ENCODE measurements around the gene HNRNPL. TPM values are rescaled to one million over a fixed set of nuclear protein-coding genes. Genes with fewer than 3 reads are reported as not detected.
"Not testable (repeated sequence)": the region's sequence is repeated elsewhere in the genome, so short reads cannot be mapped to it uniquely, and the experiment has no call there.

The HNRNPL gene
- polyA plus RNA-seq, 1 donor from 2014 or later: 315 TPM

DNA sequence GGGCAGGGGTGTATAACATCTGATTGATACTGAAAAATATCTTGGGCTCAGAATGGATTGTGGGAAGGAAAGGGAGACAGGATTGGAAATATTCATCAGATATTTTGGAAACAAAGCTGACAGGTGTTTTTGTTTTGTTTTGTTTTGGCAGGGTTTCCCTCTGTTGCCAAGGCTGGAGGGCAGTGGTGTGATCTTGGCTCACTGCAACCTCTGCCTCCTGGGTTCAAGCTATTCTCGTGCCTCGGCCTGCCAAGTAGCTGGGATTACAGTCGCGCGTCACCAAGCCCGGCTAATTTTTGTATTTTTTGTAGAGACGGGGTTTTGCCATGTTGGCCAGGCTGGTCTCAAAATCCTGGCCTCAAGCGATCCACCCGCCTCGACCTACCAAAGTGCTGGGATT lies 23.6 kb upstream of the HNRNPL start:
- H3K79me2 ChIP-seq (replicated peaks; ENCODE audit: insufficient read depth, low read length); H3K9me3 ChIP-seq (ENCODE audit: low read length); H3K27ac ChIP-seq (ENCODE audit: low read length); H3K9ac ChIP-seq (ENCODE audit: low read length); H3K4me3 ChIP-seq (ENCODE audit: low read length); H3K27me3 ChIP-seq (ENCODE audit: insufficient read depth, low read depth, low read length); H3K9me2 ChIP-seq (ENCODE audit: insufficient read depth, low read length); H3K36me3 ChIP-seq (ENCODE audit: insufficient read depth, low read length); H3K4me2 ChIP-seq (ENCODE audit: low read length); H3F3A ChIP-seq (ENCODE audit: insufficient read depth, low read length, poor library complexity, severe bottlenecking); H4K20me1 ChIP-seq (ENCODE audit: insufficient read depth); H2AFZ ChIP-seq (ENCODE audit: low read depth, low read length): not testable (repeated sequence)

DNA sequence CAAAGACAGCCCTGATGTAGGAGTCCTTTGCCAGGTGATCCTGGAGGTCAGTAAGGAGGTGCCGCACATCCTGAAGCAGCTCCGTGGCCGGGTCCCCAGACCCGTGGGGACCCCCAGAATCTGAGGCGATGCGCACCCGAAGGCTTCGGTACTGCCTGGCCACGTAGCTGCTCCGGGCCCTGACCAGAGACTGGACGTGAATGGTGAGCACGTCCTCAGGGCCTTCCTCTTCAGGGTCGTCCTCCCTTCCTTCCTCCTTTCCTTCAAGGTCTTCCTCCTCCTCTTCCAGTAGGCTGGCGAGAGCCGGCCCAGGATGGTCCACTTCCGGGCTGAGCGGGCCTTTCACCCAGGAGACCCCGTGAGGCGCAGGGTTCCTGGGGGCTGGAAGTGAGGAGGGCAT lies 20.8 kb upstream of the HNRNPL start:
- TF ChIP-seq CTCF (IDR thresholded peaks at IDR 0.05; ENCODE audit: poor library complexity, severe bottlenecking): no peak
- TF ChIP-seq RAD21 (conservative IDR thresholded peaks at IDR 0.05): no peak
- no peak for TF ChIP-seq MXI1 (conservative IDR thresholded peaks at IDR 0.05; ENCODE audit: poor library complexity, severe bottlenecking)
- TF ChIP-seq POLR2AphosphoS5 (IDR thresholded peaks at IDR 0.05): no peak
- no peak for TF ChIP-seq TAF1 (IDR thresholded peaks at IDR 0.05; ENCODE audit: low read depth)
- TF ChIP-seq EP300 (conservative IDR thresholded peaks at IDR 0.05; ENCODE audit: poor library complexity, severe bottlenecking): no peak
- no peak for TF ChIP-seq EZH2 (IDR thresholded peaks at IDR 0.05; ENCODE audit: borderline replicate concordance, insufficient read depth, low read length, poor library complexity, severe bottlenecking)
- TF ChIP-seq SMC3 (conservative IDR thresholded peaks at IDR 0.05; ENCODE audit: poor library complexity): no peak
- TF ChIP-seq, protein P1, sequence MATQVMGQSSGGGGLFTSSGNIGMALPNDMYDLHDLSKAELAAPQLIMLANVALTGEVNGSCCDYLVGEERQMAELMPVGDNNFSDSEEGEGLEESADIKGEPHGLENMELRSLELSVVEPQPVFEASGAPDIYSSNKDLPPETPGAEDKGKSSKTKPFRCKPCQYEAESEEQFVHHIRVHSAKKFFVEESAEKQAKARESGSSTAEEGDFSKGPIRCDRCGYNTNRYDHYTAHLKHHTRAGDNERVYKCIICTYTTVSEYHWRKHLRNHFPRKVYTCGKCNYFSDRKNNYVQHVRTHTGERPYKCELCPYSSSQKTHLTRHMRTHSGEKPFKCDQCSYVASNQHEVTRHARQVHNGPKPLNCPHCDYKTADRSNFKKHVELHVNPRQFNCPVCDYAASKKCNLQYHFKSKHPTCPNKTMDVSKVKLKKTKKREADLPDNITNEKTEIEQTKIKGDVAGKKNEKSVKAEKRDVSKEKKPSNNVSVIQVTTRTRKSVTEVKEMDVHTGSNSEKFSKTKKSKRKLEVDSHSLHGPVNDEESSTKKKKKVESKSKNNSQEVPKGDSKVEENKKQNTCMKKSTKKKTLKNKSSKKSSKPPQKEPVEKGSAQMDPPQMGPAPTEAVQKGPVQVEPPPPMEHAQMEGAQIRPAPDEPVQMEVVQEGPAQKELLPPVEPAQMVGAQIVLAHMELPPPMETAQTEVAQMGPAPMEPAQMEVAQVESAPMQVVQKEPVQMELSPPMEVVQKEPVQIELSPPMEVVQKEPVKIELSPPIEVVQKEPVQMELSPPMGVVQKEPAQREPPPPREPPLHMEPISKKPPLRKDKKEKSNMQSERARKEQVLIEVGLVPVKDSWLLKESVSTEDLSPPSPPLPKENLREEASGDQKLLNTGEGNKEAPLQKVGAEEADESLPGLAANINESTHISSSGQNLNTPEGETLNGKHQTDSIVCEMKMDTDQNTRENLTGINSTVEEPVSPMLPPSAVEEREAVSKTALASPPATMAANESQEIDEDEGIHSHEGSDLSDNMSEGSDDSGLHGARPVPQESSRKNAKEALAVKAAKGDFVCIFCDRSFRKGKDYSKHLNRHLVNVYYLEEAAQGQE (IDR thresholded peaks at IDR 0.05; ENCODE audit: borderline replicate concordance): no peak
- Histone ChIP-seq H3K27ac (ENCODE audit: low read length) (no peak overlapping the region), H3K36me3 (ENCODE audit: insufficient read depth, low read length) (no peaks in the 10 kb centered on the region), H3K4me2 (ENCODE audit: low read length) (no peak overlapping the region), H3K9me2 (ENCODE audit: insufficient read depth, low read length) (no peaks in the 10 kb centered on the region), H3K9ac (ENCODE audit: low read length) (no peak overlapping the region), H3K9me3 (ENCODE audit: low read length) (no peaks in the 10 kb centered on the region), H3F3A (ENCODE audit: insufficient read depth, low read length, poor library complexity, severe bottlenecking) (no peaks in the 10 kb centered on the region), H3K4me3 (ENCODE audit: low read length) (no peak overlapping the region), H4K20me1 (ENCODE audit: insufficient read depth) (no peaks in the 10 kb centered on the region), H2AFZ (ENCODE audit: low read depth, low read length) (no peak overlapping the region), H3K27me3 (ENCODE audit: insufficient read depth, low read depth, low read length) (peaks cover 3% of the 10 kb centered on the region), H3K79me2 (replicated peaks; ENCODE audit: insufficient read depth, low read length) (no peaks in the 10 kb centered on the region)

All from neural cell (in vitro differentiated cells).